Measurements from ENCODE around the gene COL6A2.

The COL6A2 gene

DNA sequence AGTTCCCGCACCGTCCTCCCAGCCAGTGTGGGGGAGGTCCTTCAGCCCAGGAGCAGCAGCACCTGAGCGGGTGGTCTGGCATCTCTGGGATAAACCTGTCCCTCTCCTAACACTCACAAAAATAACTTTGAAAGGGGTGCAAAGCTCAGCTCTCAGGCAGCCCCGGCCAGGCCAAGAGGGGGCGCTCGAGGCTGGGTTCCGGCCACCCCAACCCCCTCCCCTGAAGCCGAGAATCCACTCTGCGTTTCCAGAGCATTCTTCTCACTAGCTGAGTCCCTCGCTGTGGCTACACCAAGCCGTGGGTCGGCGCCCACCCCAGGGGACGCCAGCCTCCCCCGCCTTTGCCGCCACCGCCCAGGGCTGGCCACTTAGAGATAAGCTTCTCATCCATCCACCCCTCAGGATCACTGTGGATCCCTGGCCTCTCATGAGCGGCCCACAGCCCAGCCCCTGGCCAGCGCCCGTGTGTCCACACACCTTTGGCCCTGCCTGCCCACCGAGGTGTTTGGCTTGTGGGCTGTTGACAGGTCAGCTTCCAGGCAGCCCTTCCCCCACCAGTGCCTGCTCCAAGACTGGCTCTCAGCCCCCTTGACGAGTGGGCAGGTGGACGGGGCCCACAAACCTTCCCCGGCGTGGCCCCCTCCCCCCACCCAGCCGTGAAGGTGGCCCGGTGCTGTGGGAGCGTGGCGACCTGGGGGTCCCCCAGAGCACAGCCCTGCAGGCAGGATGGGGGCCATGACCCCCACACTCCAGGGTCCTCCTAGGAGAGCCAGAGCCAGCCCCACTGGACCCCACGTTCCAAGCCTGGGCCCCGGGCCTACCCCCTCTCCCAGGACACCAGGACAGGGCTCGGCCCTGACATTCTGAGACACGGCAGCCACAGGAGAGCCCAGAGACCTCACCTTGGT, 55.6 kb downstream of the COL6A2 start:
- no peak for TF ChIP-seq POLR2A (IDR thresholded peaks at IDR 0.05; ENCODE audit: low read depth, low read length)
- peak; percentile 72 for DNase-seq (ENCODE audit: insufficient read length, low spot score)
- FAIRE-seq = no peak

- DNase-seq (ENCODE audit: insufficient read length, low spot score) (no peak), FAIRE-seq (no peak)
- no peak for TF ChIP-seq POLR2A (IDR thresholded peaks at IDR 0.05; ENCODE audit: low read depth, low read length)
Measured at GRCh38 chr21:46154155-46154954, 56.4 kb downstream of the COL6A2 start.

GRCh38 chr21:46154955-46155513, 57.1 kb downstream of the COL6A2 start:
- FAIRE-seq (no peak), DNase-seq (ENCODE audit: insufficient read length, low spot score) (no peak)
- TF ChIP-seq POLR2A (IDR thresholded peaks at IDR 0.05; ENCODE audit: low read depth, low read length) = no peak

GRCh38 chr21:46155514-46156377, 57.8 kb downstream of the COL6A2 start, which contains the start of gene FTCD:
TSS of gene FTCD (minus strand) at chr21:46155579. CDS start at chr21:46155523, 56 bp downstream.
- TF ChIP-seq POLR2A (IDR thresholded peaks at IDR 0.05; ENCODE audit: low read depth, low read length) = no peak
- no peak for DNase-seq (ENCODE audit: insufficient read length, low spot score)
- FAIRE-seq = no peak

DNA sequence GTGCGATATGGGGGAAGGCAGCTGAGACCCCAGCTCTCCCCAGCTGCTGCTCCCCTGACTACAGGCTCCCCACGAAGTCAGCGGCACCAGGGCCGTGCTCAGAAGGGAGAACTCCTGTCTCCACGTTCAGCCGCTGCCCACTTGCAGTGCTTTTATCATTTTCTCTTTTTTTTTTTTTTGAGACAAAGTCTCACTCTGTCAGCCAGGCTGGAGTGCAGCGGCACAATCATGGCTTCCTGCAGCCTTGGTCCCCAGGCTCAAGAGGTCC, 58.4 kb downstream of the COL6A2 start:
- no peak for TF ChIP-seq POLR2A (IDR thresholded peaks at IDR 0.05; ENCODE audit: low read depth, low read length)
- FAIRE-seq = no peak
- no peak for DNase-seq (ENCODE audit: insufficient read length, low spot score)

DNA sequence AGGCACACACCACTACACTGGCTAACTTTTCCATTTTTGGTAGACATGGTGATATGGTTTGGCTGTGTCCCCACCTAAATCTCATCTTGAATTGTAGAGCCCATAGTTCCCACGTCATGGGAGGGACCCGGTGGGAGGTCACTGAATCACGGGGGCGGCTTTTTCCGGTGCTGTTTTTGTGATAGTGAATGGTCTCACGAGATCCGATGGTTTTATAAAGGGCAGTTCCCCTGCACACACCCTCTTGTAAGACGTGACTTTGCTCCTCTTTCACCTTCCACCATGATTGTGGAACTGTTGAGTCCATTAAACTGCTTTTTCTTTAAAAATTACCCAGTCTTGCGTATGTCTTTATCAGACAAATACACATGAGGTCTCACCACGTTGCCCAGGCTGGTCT, 58.8 kb downstream of the COL6A2 start:
- DNase-seq (ENCODE audit: insufficient read length, low spot score) (no peak), FAIRE-seq (no peak)
- TF ChIP-seq POLR2A (IDR thresholded peaks at IDR 0.05; ENCODE audit: low read depth, low read length) = no peak

- DNase-seq (ENCODE audit: insufficient read length, low spot score) (no peak), FAIRE-seq (no peak)
- TF ChIP-seq POLR2A (IDR thresholded peaks at IDR 0.05; ENCODE audit: low read depth, low read length) = no peak
Measured at GRCh38 chr21:46157396-46157986, 59.6 kb downstream of the COL6A2 start.

DNA sequence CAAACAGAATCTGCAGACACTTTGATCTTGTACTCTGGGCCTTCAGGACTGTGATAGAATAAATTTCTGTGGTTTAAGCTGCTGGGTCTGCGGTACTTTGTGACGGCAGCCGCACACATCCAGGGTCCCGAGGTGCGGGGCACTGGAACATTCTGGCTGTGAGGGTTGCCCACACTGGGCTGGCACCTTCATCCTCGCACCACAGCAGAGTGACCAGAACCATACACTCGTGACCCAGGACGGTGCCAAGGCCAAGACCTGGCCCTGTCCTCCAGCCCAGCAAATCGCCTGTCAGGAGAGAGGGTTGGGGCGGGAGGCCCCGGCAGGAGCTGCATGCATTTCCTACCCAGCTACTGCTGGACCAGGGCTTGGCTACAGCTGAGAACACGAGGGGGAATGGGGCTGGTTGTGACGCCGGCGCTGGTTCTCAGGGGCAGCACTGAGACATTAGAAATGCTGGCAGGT, 60.1 kb downstream of the COL6A2 start:
- no peak for TF ChIP-seq POLR2A (IDR thresholded peaks at IDR 0.05; ENCODE audit: low read depth, low read length)

GRCh38 chr21:46158666-46159300, 60.9 kb downstream of the COL6A2 start:
- TF ChIP-seq POLR2A (IDR thresholded peaks at IDR 0.05; ENCODE audit: low read depth, low read length) = no peak
- FAIRE-seq (no peak), DNase-seq (ENCODE audit: insufficient read length, low spot score) (no peak)

More for the DNA sequence above, 60.1 kb downstream of the COL6A2 start:
- DNase-seq (ENCODE audit: insufficient read length, low spot score) = no peak
- no peak for FAIRE-seq

GRCh38 chr21:46159390-46159789, 61.5 kb downstream of the COL6A2 start:
- DNase-seq (ENCODE audit: insufficient read length, low spot score) (no peak), FAIRE-seq (no peak)
- TF ChIP-seq POLR2A (IDR thresholded peaks at IDR 0.05; ENCODE audit: low read depth, low read length) = no peak

GRCh38 chr21:46159841-46160656, 62.1 kb downstream of the COL6A2 start:
- no peak for TF ChIP-seq POLR2A (IDR thresholded peaks at IDR 0.05; ENCODE audit: low read depth, low read length)
- FAIRE-seq = no peak
- DNase-seq (ENCODE audit: insufficient read length, low spot score) = no peak

- FAIRE-seq = no peak
- TF ChIP-seq POLR2A (IDR thresholded peaks at IDR 0.05; ENCODE audit: low read depth, low read length) = no peak
- no peak for DNase-seq (ENCODE audit: insufficient read length, low spot score)
Measured at GRCh38 chr21:46160657-46160906, 62.7 kb downstream of the COL6A2 start.

All from H54 (cell line).